Osteocyte (in vitro differentiated cells): Measurements from ENCODE around the gene STK33. TPM values are rescaled to one million over a fixed set of nuclear protein-coding genes. Genes with fewer than 3 reads are reported as not detected.
A peak's percentile ranks its signal among the peaks of the same experiment; 100 is the strongest.

ENCODE experiments used
- DNase-seq: peaks from one replicate; pipeline ENCODE4 v3.0.0; 2021; ENCODE audit warnings: mixed read lengths; ENCODE audit not compliant: unreplicated experiment; ENCODE audit errors: extremely low spot score
- H3K27ac Mint-ChIP-seq: one replicate; pipeline ENCODE4 v1.8.0; 2021; ENCODE audit warnings: mild to moderate bottlenecking, mixed read lengths; ENCODE audit not compliant: unreplicated experiment
- H3K27me3 Mint-ChIP-seq: one replicate; pipeline ENCODE4 v1.8.0; 2021; ENCODE audit warnings: mixed read lengths; ENCODE audit not compliant: unreplicated experiment
- H3K36me3 Mint-ChIP-seq: one replicate; pipeline ENCODE4 v1.8.0; 2021; ENCODE audit warnings: mixed read lengths; ENCODE audit not compliant: unreplicated experiment
- H3K4me1 Mint-ChIP-seq: one replicate; pipeline ENCODE4 v1.8.0; 2021; ENCODE audit warnings: mixed read lengths; ENCODE audit not compliant: unreplicated experiment
- H3K4me3 Mint-ChIP-seq: one replicate; pipeline ENCODE4 v1.8.0; 2021; ENCODE audit warnings: mild to moderate bottlenecking, moderate library complexity, mixed read lengths; ENCODE audit not compliant: unreplicated experiment
- H3K9me3 Mint-ChIP-seq: one replicate; pipeline ENCODE4 v1.8.0; 2021; ENCODE audit warnings: mixed read lengths; ENCODE audit not compliant: unreplicated experiment
- CTCF ChIP-seq: fragments of 200-600 bp; sonication (generic); IDR thresholded peaks from 2 replicates; pipeline ENCODE4 v1.5.0; 2021; ENCODE audit warnings: antibody characterized with exemption, mild to moderate bottlenecking, moderate library complexity
- total RNA-seq: library from RNA; stranded (reverse); gene quantifications from 2 replicates; pipeline ENCODE4 v1.2.1, GENCODE V29; 2021

Gene STK33
- total RNA-seq, 1 donor from 2014 or later: 1.3 TPM

- DNase-seq: no peak
- Mint-ChIP-seq H3K36me3 (no peaks in the 10 kb centered on the region), H3K27me3 (peaks cover 11% of the 10 kb centered on the region), H3K4me1 (no peaks in the 10 kb centered on the region), H3K9me3 (no peaks in the 10 kb centered on the region), H3K27ac (no peak overlapping the region), H3K4me3 (no peak overlapping the region)
- no peak for TF ChIP-seq CTCF
Observed at GRCh38 chr11:8386134-8386864, 207.7 kb downstream of the STK33 start.

- H3K27me3 Mint-ChIP-seq: peaks cover 5% of the 10 kb centered on the region
- no peaks in the 10 kb centered on the region for H3K4me1 Mint-ChIP-seq
- no peaks in the 10 kb centered on the region for H3K9me3 Mint-ChIP-seq
- no peak overlapping the region for H3K4me3 Mint-ChIP-seq
- peak; percentile 56 for DNase-seq
- TF ChIP-seq CTCF: no peak
- no peak overlapping the region for H3K27ac Mint-ChIP-seq
- no peaks in the 10 kb centered on the region for H3K36me3 Mint-ChIP-seq
Observed at GRCh38 chr11:8384199-8384821, 209.7 kb downstream of the STK33 start.

- Mint-ChIP-seq H3K27me3 (peaks cover under 1% of the 10 kb centered on the region), H3K9me3 (no peaks in the 10 kb centered on the region), H3K4me1 (no peaks in the 10 kb centered on the region), H3K36me3 (no peaks in the 10 kb centered on the region), H3K4me3 (no peak overlapping the region), H3K27ac (no peak overlapping the region)
- peak; percentile 34 for DNase-seq
- TF ChIP-seq CTCF: no peak
Observed at GRCh38 chr11:8383627-8384026, 210.4 kb downstream of the STK33 start.

- no peaks in the 10 kb centered on the region for H3K4me1 Mint-ChIP-seq
- no peak for TF ChIP-seq CTCF
Observed at GRCh38 chr11:8383227-8383626, 210.8 kb downstream of the STK33 start.

GRCh38 chr11:8382436-8383053 is 211.5 kb downstream of the STK33 start:
- TF ChIP-seq CTCF: no peak
- no peaks in the 10 kb centered on the region for H3K4me1 Mint-ChIP-seq
- no peaks in the 10 kb centered on the region for H3K9me3 Mint-ChIP-seq
- no peaks in the 10 kb centered on the region for H3K36me3 Mint-ChIP-seq
- DNase-seq: no peak
- H3K27ac Mint-ChIP-seq: no peak overlapping the region
- no peak overlapping the region for H3K4me3 Mint-ChIP-seq
- no peaks in the 10 kb centered on the region for H3K27me3 Mint-ChIP-seq

More at GRCh38 chr11:8383227-8383626, 210.8 kb downstream of the STK33 start:
- Mint-ChIP-seq H3K9me3 (no peaks in the 10 kb centered on the region), H3K36me3 (no peaks in the 10 kb centered on the region), H3K4me3 (no peak overlapping the region), H3K27me3 (no peaks in the 10 kb centered on the region), H3K27ac (no peak overlapping the region)
- DNase-seq: peak; percentile 62
